BLaER1 (cell line): ENCODE results near the gene CIT.
"Not testable (repeated sequence)": the region's sequence is repeated elsewhere in the genome, so short reads cannot be mapped to it uniquely, and the experiment has no call there.

Source experiments
- H3K27ac ChIP-seq: shearing (Covaris generic); formaldehyde crosslinking; 2 replicates; pipeline ENCODE4 v1.8.1; 2022
- H3K27me3 ChIP-seq: shearing (Covaris generic); formaldehyde crosslinking; 2 replicates; pipeline ENCODE4 v1.8.1; 2022
- H3K36me3 ChIP-seq: shearing (Covaris generic); formaldehyde crosslinking; 2 replicates; pipeline ENCODE4 v1.8.1; 2022
- H3K4me1 ChIP-seq: shearing (Covaris generic); formaldehyde crosslinking; 2 replicates; pipeline ENCODE4 v1.8.1; 2022
- H3K4me2 ChIP-seq: shearing (Covaris generic); formaldehyde crosslinking; 2 replicates; pipeline ENCODE4 v1.8.1; 2022
- H3K4me3 ChIP-seq: shearing (Covaris generic); formaldehyde crosslinking; 2 replicates; pipeline ENCODE4 v1.8.1; 2022
- H3K9ac ChIP-seq: shearing (Covaris generic); formaldehyde crosslinking; 2 replicates; pipeline ENCODE4 v1.8.1; 2022
- H3K9me3 ChIP-seq: shearing (Covaris generic); formaldehyde crosslinking; 2 replicates; pipeline ENCODE4 v1.8.1; 2022
- H4K20me1 ChIP-seq: shearing (Covaris generic); formaldehyde crosslinking; 2 replicates; pipeline ENCODE4 v1.8.1; 2022
- Cebpa-rat ChIP-seq: shearing (Covaris generic); IDR thresholded peaks from 2 replicates; pipeline ENCODE4 v1.8.1; 2022

Gene CIT

GRCh38 chr12:119710374-119710964, 166.7 kb downstream of the CIT start:
- Histone ChIP-seq H3K9ac (no peak overlapping the region), H3K4me1 (no peaks in the 10 kb centered on the region), H3K36me3 (peaks cover 98% of the 10 kb centered on the region), H3K4me3 (no peak overlapping the region), H3K27me3 (no peaks in the 10 kb centered on the region), H3K27ac (no peak overlapping the region), H3K9me3 (0 out of 2 replicates have a peak, but pooled peaks cover 4% of the 10 kb centered on the region), H4K20me1 (no peaks in the 10 kb centered on the region), H3K4me2 (no peak overlapping the region)
- TF ChIP-seq Cebpa-rat = no peak

DNA sequence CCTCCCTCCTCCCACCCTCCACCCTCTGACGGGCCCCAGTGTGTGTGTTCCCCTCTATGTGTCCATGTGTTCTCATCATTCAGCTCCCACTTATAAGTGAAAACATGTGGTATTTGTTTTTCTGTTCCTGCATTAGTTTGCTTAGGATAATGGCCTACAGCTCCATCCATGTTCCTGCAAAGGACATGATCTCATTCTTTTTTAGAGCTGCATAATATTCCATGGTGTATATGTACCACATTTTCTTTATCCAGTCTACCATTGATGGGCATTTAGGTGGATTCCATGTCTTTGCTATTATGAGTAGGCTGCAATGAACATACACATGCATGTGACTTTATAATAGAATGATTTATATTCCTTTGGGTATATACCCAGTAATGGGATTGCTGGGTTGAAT, 170.7 kb downstream of the CIT start:
- Histone ChIP-seq H3K36me3 (peaks cover 94% of the 10 kb centered on the region), H3K4me1 (peaks cover 21% of the 10 kb centered on the region)
- not testable (repeated sequence) for H3K27ac ChIP-seq, H4K20me1 ChIP-seq, H3K9me3 ChIP-seq, H3K9ac ChIP-seq, H3K27me3 ChIP-seq, H3K4me3 ChIP-seq, H3K4me2 ChIP-seq

DNA sequence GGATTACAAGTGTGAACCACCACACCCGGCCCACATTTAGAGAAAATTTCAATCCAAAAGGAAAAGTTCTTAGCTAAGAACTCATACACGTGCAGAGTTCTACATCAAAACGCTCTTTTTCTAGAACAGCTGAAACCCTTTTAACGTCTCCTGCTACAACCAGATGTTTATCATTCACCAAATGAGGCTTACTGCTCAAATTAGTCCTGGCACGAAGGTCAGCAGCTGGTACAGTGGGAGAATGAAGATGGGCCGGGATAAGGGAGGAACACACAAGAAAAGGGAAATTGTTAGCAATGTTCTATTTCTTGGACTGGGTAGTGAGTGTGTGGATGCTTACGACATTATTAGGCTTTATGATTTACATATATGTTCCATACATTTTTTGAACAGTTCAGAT, 171.9 kb downstream of the CIT start:
- Histone ChIP-seq H3K4me1 (peaks cover 21% of the 10 kb centered on the region), H4K20me1 (no peaks in the 10 kb centered on the region), H3K9me3 (no peaks in the 10 kb centered on the region), H3K4me2 (no peak overlapping the region), H3K27me3 (no peaks in the 10 kb centered on the region), H3K4me3 (no peak overlapping the region), H3K27ac (0 out of 2 replicates have a peak overlapping the region, but pooled peaks have one; percentile 70), H3K36me3 (peaks cover 91% of the 10 kb centered on the region), H3K9ac (no peak overlapping the region)
- TF ChIP-seq Cebpa-rat = no peak

DNA sequence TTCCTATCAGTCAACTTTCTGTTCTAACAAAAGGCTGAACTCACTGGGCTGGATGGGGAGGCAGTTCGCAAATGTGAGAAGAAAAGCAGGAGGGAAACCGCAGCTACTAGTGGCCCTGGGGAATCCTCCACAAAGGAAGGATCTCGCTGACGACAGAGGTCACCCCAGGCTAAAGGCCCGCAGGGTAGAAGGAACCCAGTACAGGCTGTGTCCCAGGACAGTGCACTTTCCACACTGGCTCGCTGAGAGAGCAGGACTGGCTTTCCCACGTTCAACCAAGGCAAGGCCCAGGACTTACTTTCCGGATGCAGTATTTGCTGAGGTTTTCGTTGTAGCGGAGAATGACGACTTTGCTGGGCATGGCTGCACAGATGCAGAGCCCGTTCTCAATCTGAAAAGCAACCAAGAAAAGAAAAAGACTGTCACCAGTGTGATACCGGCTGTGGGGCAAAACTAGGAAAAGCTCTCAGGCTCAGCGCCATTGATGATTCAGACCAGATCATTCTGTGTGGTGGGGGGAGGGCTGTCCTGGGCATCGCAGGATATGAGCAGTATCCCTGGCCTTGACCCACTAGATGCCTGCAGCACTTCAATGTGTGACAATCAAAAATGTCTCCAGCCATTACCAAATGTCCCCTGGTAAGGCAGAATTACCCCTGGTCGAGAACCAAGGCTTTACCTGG, 172.9 kb downstream of the CIT start:
- TF ChIP-seq Cebpa-rat = no peak
- Histone ChIP-seq H4K20me1 (no peaks in the 10 kb centered on the region), H3K27ac (peak overlapping the region; percentile 70), H3K4me1 (peaks cover 21% of the 10 kb centered on the region), H3K9ac (peak overlapping the region; percentile 48; the same call in 1 of the 2 replicates), H3K4me3 (no peak overlapping the region), H3K4me2 (peak overlapping the region; percentile 44), H3K36me3 (peaks cover 91% of the 10 kb centered on the region), H3K27me3 (no peaks in the 10 kb centered on the region), H3K9me3 (no peaks in the 10 kb centered on the region)

DNA sequence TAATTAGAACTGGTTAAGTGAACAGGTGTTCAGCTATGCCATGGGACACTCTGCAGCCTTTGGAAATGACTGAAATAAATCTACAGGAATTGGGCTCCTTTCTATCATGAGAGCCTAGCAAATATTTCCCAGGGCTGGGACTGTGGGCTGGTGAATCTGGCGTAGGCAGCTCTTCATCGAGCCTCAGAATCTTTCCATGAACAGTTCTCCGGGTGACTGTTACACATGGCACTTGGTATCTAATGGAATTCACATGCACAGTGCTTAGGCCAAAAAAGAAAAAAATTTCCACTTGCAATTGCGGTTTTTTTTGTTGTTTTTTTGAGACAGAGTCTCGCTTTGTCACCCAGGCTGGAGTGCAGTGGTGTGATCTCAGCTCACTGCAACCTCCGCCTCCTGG, 177.0 kb downstream of the CIT start:
- Histone ChIP-seq H3K4me3 (no peak overlapping the region), H3K4me1 (peaks cover 21% of the 10 kb centered on the region), H3K9ac (no peak overlapping the region), H3K27ac (no peak overlapping the region), H3K4me2 (no peak overlapping the region), H4K20me1 (no peaks in the 10 kb centered on the region), H3K36me3 (peaks cover 92% of the 10 kb centered on the region), H3K27me3 (no peaks in the 10 kb centered on the region), H3K9me3 (no peaks in the 10 kb centered on the region)
- TF ChIP-seq Cebpa-rat = no peak

DNA sequence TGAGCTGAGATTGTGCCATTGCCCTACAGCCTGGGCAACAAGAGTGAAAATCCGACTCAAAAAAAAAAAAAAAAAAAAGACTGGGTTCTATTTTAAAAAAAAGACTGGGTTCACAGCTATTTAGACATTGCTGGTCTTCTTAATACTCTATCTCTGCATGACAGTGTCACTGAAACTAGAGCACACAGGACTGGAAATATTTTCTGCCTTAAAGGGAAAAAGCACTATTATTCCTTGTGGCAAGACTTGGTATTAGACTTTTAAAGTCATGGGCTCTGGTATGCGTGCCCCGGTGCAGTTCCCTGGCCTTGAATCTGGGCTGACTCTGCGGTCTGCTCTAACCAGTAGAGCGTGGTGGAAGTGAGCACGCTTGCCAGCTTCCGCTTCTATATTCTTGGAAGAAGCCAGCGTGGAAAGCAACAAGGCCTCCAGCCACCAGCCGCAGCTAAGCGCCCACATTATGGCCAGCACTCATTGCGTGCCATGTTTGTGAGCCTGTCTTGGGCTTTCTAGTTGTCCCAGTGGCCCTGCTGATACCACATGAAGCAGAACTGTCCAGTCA, 177.8 kb downstream of the CIT start:
- no peaks in the 10 kb centered on the region for H4K20me1 ChIP-seq
- H3K9me3 ChIP-seq = no peaks in the 10 kb centered on the region
- no peaks in the 10 kb centered on the region for H3K27me3 ChIP-seq
- peaks cover 13% of the 10 kb centered on the region for H3K4me1 ChIP-seq
- no peak overlapping the region for H3K9ac ChIP-seq
- no peak for TF ChIP-seq Cebpa-rat
- H3K4me3 ChIP-seq = no peak overlapping the region
- no peak overlapping the region for H3K27ac ChIP-seq
- no peak overlapping the region for H3K4me2 ChIP-seq
- H3K36me3 ChIP-seq = peaks cover 92% of the 10 kb centered on the region

DNA sequence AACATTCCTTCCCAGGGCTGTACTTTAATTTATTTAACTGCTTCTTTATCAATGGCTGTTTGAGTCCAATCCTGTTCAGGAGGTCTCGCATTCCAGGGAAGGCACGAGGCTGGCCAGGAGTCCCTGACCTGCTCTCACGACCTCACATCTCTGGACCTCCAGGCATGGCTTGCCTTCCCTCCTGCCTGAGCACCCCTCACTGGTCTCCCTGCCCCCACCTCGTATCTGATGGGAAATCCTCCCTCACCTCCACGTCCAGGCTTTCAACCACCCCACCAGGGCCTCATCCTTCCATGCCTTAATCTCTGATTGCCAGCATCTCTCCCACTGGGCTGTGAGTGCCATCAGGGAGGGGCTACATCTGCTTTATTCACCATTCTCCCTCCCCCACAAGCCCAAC, 180.2 kb downstream of the CIT start:
- H3K27me3 ChIP-seq = no peaks in the 10 kb centered on the region
- H3K4me2 ChIP-seq = no peak overlapping the region
- H3K27ac ChIP-seq = no peak overlapping the region
- H3K4me1 ChIP-seq = no peaks in the 10 kb centered on the region
- no peaks in the 10 kb centered on the region for H4K20me1 ChIP-seq
- no peak for TF ChIP-seq Cebpa-rat
- H3K4me3 ChIP-seq = no peak overlapping the region
- no peak overlapping the region for H3K9ac ChIP-seq
- no peaks in the 10 kb centered on the region for H3K9me3 ChIP-seq
- H3K36me3 ChIP-seq = peaks cover 91% of the 10 kb centered on the region

GRCh38 chr12:119695034-119695433, 182.1 kb downstream of the CIT start:
- H3K4me2 ChIP-seq = no peak overlapping the region
- TF ChIP-seq Cebpa-rat = no peak
- H3K9ac ChIP-seq = no peak overlapping the region
- H3K27me3 ChIP-seq = no peaks in the 10 kb centered on the region
- H4K20me1 ChIP-seq = no peaks in the 10 kb centered on the region
- no peaks in the 10 kb centered on the region for H3K4me1 ChIP-seq
- H3K36me3 ChIP-seq = peaks cover 91% of the 10 kb centered on the region
- no peaks in the 10 kb centered on the region for H3K9me3 ChIP-seq
- no peak overlapping the region for H3K4me3 ChIP-seq
- no peak overlapping the region for H3K27ac ChIP-seq

- peaks cover 90% of the 10 kb centered on the region for H3K36me3 ChIP-seq
These were observed 183.0 kb downstream of the CIT start for GRCh38 chr12:119694111-119694510.

DNA sequence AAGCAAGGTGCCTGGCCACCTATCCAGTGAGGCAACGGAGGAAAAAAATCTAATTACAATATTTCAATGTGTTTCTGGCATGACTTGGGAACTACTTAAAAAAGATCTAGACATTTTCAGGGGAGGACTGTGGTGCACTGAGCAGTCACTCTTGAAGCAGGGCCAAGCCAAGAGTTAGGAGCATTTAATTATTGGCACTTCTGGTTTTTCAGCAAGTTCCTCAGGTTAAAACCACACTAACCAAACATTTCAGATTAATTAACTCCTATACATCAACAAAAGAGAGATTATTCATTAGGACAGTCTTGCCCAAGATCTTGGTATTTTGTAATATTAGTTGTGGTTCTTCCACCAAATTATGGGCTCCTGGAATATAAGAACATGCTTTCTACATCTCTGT, 183.6 kb downstream of the CIT start:
- H3K4me2 ChIP-seq = no peak overlapping the region

More at GRCh38 chr12:119694111-119694510, 183.0 kb downstream of the CIT start:
- no peak for TF ChIP-seq Cebpa-rat
- Histone ChIP-seq H3K9ac (no peak overlapping the region), H4K20me1 (no peaks in the 10 kb centered on the region), H3K4me1 (no peaks in the 10 kb centered on the region), H3K9me3 (no peaks in the 10 kb centered on the region), H3K27me3 (no peaks in the 10 kb centered on the region), H3K27ac (no peak overlapping the region), H3K4me2 (no peak overlapping the region), H3K4me3 (no peak overlapping the region)

More for the DNA sequence above, 183.6 kb downstream of the CIT start:
- no peaks in the 10 kb centered on the region for H3K9me3 ChIP-seq
- H3K27me3 ChIP-seq = no peaks in the 10 kb centered on the region
- no peak overlapping the region for H3K9ac ChIP-seq
- H3K36me3 ChIP-seq = peaks cover 90% of the 10 kb centered on the region
- TF ChIP-seq Cebpa-rat = no peak
- no peak overlapping the region for H3K27ac ChIP-seq
- no peaks in the 10 kb centered on the region for H4K20me1 ChIP-seq
- H3K4me3 ChIP-seq = no peak overlapping the region
- no peaks in the 10 kb centered on the region for H3K4me1 ChIP-seq
